K562 (cell line): ENCODE measurements around the gene FLOT2. TPM values are rescaled to one million over a fixed set of nuclear protein-coding genes. Genes with fewer than 3 reads are reported as not detected.

Experiments used
- CC2D1A ChIP-seq: fragments of 450-650 bp; IDR thresholded peaks from 2 replicates; pipeline ENCODE4 v1.6.1; 2017; ENCODE audit warnings: mild to moderate bottlenecking
- EP300 ChIP-seq: IDR thresholded peaks from 2 replicates; pipeline ENCODE4 v1.6.1; 2012; ENCODE audit warnings: low read length, improper control_type of control experiment
- HCFC1 ChIP-seq: IDR thresholded peaks from 2 replicates; pipeline ENCODE4 v1.6.1; 2012; ENCODE audit warnings: low read depth, low read length, improper control_type of control experiment
- HIVEP1 ChIP-seq: fragments of 250-450 bp; sonication (Bioruptor Pico); IDR thresholded peaks from 2 replicates; pipeline ENCODE4 v1.4.0; 2020; ENCODE audit warnings: mild to moderate bottlenecking
- MTA1 ChIP-seq: fragments of 450-650 bp; IDR thresholded peaks from 2 replicates; pipeline ENCODE4 v1.6.1; 2017; ENCODE audit warnings: borderline replicate concordance
- PCBP2 ChIP-seq: fragments of 200-400 bp; formaldehyde crosslinking; IDR thresholded peaks from 2 replicates; pipeline ENCODE4 v1.6.1; 2018; ENCODE audit warnings: low read length, low read depth, mild to moderate bottlenecking, moderate library complexity; ENCODE audit not compliant: poor library complexity, severe bottlenecking
- POLR2G ChIP-seq: fragments of 200-400 bp; formaldehyde crosslinking; IDR thresholded peaks from 2 replicates; pipeline ENCODE4 v1.6.1; 2017; ENCODE audit warnings: low read depth, mild to moderate bottlenecking, antibody characterized with exemption, low read length, moderate library complexity
- PYGO2 ChIP-seq: fragments of 450-650 bp; IDR thresholded peaks from 2 replicates; pipeline ENCODE4 v1.6.1; 2016; ENCODE audit warnings: mild to moderate bottlenecking, missing genetic modification characterization, moderate library complexity, missing compliant biosample characterization
- SIN3B ChIP-seq: fragments of 450-650 bp; IDR thresholded peaks from 2 replicates; pipeline ENCODE4 v1.6.1; 2017; ENCODE audit warnings: low read depth, mild to moderate bottlenecking, moderate library complexity
- SMAD3 ChIP-seq: fragments of 450-650 bp; formaldehyde crosslinking; conservative IDR thresholded peaks from 2 replicates; pipeline ENCODE4 v1.4.0; 2020; ENCODE audit warnings: mild to moderate bottlenecking
- SMARCE1 ChIP-seq: fragments of 450-650 bp; IDR thresholded peaks from 2 replicates; pipeline ENCODE4 v1.7.1; 2016; ENCODE audit warnings: mild to moderate bottlenecking
- ZNF445 ChIP-seq: fragments of 250-450 bp; sonication (Bioruptor Pico); IDR thresholded peaks from 2 replicates; pipeline ENCODE4 v1.4.0; 2020; ENCODE audit warnings: low read depth, mild to moderate bottlenecking, moderate library complexity
- ZNF668 ChIP-seq: fragments of 250-450 bp; sonication (Bioruptor Pico); IDR thresholded peaks from 2 replicates; pipeline ENCODE4 v1.8.0; 2022; ENCODE audit warnings: mild to moderate bottlenecking, inconsistent platforms
- polyA plus RNA-seq, 8 experiments: library from polyadenylated mRNA; depleted of rRNA in 4 of 8; stranded (reverse) in 5 of 8; unstranded in 3 of 8; fragments of >200 nt; fragmentation: Nextera tagmentation in 2 of 8; fragmentation: Illumina TruSeq in 1 of 8; extraction: Ambion mirVana in 2 of 8; extraction: Trizol in 1 of 8; gene quantifications; 2 replicates each; pipeline versions ENCODE4 v1.2.1 to v1.2.3, GENCODE V29; 2011 to 2014; ENCODE audit warnings: inconsistent platforms in 1 of 8, missing spikeins in 1 of 8
- total RNA-seq, 7 experiments: library from RNA; depleted of rRNA in 6 of 7; stranded (reverse); fragments of >200 nt in 6 of 7; fragmentation: Illumina TruSeq in 2 of 7; extraction: Trizol in 2 of 7; gene quantifications; 2 replicates each; pipeline versions ENCODE4 v1.2.1 to v1.2.3, GENCODE V29; 2011 to 2021; ENCODE audit warnings: low replicate concordance in 1 of 7
- TF ChIP-seq, protein P1 (sequence below), 3 experiments: fragments of 200-800 bp in 1 of 3; sonication (Bioruptor generic) in 1 of 3; sonication (generic) in 1 of 3; formaldehyde crosslinking in 1 of 3; IDR thresholded peaks; 2 replicates each; pipeline versions ENCODE4 v1.6.1 to v1.8.0; 2016 to 2022; ENCODE audit warnings: mild to moderate bottlenecking in 2 of 3, missing compliant biosample characterization in 2 of 3, missing genetic modification characterization in 2 of 3, missing genetic modification reagents in 1 of 3
- TF ChIP-seq, protein P2 (sequence below): fragments of 450-650 bp; IDR thresholded peaks from one replicate; pipeline ENCODE4 v1.6.1; 2018; ENCODE audit warnings: mild to moderate bottlenecking, moderate library complexity; ENCODE audit not compliant: partially characterized antibody
- TF ChIP-seq, protein P3 (sequence below), 2 experiments: fragments of 450-650 bp; formaldehyde crosslinking in 1 of 2; IDR thresholded peaks; 2 replicates each; pipeline versions ENCODE4 v1.4.0 to v1.6.1; 2014 to 2020; ENCODE audit warnings: mild to moderate bottlenecking in 2 of 2, borderline replicate concordance in 1 of 2, low read depth in 1 of 2

Gene FLOT2
- total and polyA plus RNA-seq, 9 of the 15 experiments (the other 6 are each of a cell fraction or from before 2014, with no cell fraction given) = 17.5 to 138 (median 41.7) TPM

GRCh38 chr17:28864991-28865849, 32.3 kb downstream of the FLOT2 start (continued):
- TF ChIP-seq, protein P1, sequence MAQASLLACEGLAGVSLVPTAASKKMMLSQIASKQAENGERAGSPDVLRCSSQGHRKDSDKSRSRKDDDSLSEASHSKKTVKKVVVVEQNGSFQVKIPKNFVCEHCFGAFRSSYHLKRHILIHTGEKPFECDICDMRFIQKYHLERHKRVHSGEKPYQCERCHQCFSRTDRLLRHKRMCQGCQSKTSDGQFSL (CRISPR knock-in tag; IDR thresholded peaks at IDR 0.05) = no peak
- TF ChIP-seq, protein P1 (tag; IDR thresholded peaks at IDR 0.05) = 0 out of 4 replicates have a peak, but pooled peaks of 1 of the 2 experiments have one; percentile 15
- TF ChIP-seq EP300 = peak; percentile 100
- TF ChIP-seq PCBP2 = no peak
- TF ChIP-seq SMARCE1 = peak; percentile 99
- 0 out of 2 replicates have a peak, but pooled peaks have one; percentile 34 for TF ChIP-seq SIN3B
- TF ChIP-seq CC2D1A = peak; percentile 99
- peak; percentile 42; the same call in 1 of the 2 replicates for TF ChIP-seq HCFC1
- no peak for TF ChIP-seq HIVEP1 (CRISPR knock-in tag)
- TF ChIP-seq, protein P2, sequence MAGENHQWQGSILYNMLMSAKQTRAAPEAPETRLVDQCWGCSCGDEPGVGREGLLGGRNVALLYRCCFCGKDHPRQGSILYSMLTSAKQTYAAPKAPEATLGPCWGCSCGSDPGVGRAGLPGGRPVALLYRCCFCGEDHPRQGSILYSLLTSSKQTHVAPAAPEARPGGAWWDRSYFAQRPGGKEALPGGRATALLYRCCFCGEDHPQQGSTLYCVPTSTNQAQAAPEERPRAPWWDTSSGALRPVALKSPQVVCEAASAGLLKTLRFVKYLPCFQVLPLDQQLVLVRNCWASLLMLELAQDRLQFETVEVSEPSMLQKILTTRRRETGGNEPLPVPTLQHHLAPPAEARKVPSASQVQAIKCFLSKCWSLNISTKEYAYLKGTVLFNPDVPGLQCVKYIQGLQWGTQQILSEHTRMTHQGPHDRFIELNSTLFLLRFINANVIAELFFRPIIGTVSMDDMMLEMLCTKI = no peak
- TF ChIP-seq, protein P3, sequence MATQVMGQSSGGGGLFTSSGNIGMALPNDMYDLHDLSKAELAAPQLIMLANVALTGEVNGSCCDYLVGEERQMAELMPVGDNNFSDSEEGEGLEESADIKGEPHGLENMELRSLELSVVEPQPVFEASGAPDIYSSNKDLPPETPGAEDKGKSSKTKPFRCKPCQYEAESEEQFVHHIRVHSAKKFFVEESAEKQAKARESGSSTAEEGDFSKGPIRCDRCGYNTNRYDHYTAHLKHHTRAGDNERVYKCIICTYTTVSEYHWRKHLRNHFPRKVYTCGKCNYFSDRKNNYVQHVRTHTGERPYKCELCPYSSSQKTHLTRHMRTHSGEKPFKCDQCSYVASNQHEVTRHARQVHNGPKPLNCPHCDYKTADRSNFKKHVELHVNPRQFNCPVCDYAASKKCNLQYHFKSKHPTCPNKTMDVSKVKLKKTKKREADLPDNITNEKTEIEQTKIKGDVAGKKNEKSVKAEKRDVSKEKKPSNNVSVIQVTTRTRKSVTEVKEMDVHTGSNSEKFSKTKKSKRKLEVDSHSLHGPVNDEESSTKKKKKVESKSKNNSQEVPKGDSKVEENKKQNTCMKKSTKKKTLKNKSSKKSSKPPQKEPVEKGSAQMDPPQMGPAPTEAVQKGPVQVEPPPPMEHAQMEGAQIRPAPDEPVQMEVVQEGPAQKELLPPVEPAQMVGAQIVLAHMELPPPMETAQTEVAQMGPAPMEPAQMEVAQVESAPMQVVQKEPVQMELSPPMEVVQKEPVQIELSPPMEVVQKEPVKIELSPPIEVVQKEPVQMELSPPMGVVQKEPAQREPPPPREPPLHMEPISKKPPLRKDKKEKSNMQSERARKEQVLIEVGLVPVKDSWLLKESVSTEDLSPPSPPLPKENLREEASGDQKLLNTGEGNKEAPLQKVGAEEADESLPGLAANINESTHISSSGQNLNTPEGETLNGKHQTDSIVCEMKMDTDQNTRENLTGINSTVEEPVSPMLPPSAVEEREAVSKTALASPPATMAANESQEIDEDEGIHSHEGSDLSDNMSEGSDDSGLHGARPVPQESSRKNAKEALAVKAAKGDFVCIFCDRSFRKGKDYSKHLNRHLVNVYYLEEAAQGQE (IDR thresholded peaks at IDR 0.05; ENCODE audit: borderline replicate concordance) = peak; percentile 44; the same call in 1 of the 2 replicates
- TF ChIP-seq, protein P3 (CRISPR knock-in tag; IDR thresholded peaks at IDR 0.05; ENCODE audit: low read depth) = peak; percentile 60; the same call in 1 of the 2 replicates
- TF ChIP-seq ZNF668 (CRISPR knock-in tag) = peak; percentile 87; the same call in 1 of the 2 replicates
- TF ChIP-seq MTA1 = peak; percentile 92
- 0 out of 2 replicates have a peak, but pooled peaks have one; percentile 66 for TF ChIP-seq PYGO2 (tag)
- peak; percentile 92 for TF ChIP-seq SMAD3
- peak; percentile 79; the same call in 1 of the 2 replicates for TF ChIP-seq ZNF445
- TF ChIP-seq POLR2G = no peak
